NT2/D1 (cell line): Measurements from ENCODE around the gene PAPLN.

Source experiments
- YY1 ChIP-seq: IDR thresholded peaks from 2 replicates; pipeline ENCODE4 v1.6.1; 2011; ENCODE audit not compliant: insufficient read length, insufficient read depth
- ZNF274 ChIP-seq: IDR thresholded peaks from 2 replicates; pipeline ENCODE4 v1.6.1; 2011; ENCODE audit warnings: mild to moderate bottlenecking, low read depth, low read length

DNA sequence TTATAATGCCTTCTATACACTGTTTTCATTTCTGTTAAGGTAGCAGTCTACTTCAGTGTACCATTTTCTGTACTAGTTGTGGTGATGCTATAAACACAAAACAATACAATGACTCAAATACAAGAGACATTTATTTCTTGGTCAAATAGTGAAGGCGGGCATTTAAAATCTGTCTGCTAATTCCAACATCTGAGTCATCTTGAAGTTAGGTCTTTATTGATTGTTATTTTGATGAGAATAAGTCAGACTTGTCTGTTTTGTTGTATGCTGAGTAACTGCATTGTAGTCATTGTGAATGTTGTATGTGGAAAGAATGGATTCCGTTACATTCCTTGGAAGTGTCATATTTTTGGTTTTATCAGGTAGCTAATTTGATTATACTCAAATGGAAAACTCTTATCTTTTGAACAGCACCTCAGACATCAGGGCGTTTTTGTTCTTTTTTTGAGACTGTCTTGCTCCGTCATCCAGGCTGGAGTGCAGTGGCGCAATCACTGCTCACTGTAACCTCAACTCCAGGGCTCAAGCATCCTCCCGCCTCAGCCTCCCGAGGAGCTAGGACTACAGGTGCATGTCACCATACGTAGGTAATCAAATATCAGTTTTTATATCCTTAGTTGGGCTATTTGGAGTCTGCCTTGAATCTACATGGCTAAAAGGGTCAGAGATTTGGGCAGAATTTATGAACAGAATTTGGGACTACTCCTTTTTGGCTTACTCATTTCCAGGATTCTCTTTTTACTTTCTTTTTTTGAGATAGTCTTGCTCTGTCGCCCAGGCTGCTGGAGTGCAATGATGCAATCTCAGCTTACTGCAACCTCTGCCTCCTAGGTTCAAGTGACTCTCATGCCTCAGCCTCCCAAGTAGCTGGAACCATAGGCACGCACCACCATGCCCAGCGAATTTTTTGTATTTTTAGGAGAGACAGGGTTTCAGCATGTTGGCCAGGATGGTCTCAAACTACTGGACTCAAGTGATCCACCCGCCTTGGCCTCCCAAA lies 56.8 kb downstream of the PAPLN start:
- no peak for TF ChIP-seq YY1
- no peak for TF ChIP-seq ZNF274
